DND-41 (cell line): ENCODE data around the gene WBP1L.
"Not testable (repeated sequence)": the region's sequence is repeated elsewhere in the genome, so short reads cannot be mapped to it uniquely, and the experiment has no call there.

Experiments
- EZH2 ChIP-seq: IDR thresholded peaks from 3 replicates; pipeline ENCODE4 v1.6.1; 2012; ENCODE audit warnings: borderline replicate concordance, low read depth, mild to moderate bottlenecking, moderate library complexity, low read length, inconsistent platforms; ENCODE audit not compliant: severe bottlenecking
- TF ChIP-seq, protein P1 (sequence below): IDR thresholded peaks from 2 replicates; pipeline ENCODE4 v1.5.1; 2012; ENCODE audit warnings: borderline replicate concordance, low read length, moderate library complexity, mild to moderate bottlenecking; ENCODE audit not compliant: poor library complexity, severe bottlenecking; ENCODE audit errors: extremely low read depth

DNA sequence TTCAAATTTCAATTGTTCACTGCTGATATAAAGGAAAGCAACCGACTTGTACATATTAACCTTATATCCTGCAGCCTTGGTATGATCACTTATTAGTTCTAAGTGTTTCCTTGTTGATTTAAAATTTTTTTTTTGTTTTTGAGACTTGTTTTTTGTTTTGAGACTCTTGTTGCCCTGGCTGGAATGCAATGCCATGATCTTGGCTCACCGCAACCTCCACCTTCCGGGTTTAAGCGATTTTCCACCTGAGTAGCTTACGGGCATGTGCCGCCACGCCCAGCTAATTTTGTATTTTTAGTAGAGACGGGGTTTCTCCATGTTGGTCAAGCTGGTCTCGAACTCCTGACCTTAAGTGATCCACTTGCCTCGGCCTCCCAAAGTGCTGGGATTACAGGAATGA is 48.3 kb upstream of the WBP1L start:
- TF ChIP-seq, protein P1, sequence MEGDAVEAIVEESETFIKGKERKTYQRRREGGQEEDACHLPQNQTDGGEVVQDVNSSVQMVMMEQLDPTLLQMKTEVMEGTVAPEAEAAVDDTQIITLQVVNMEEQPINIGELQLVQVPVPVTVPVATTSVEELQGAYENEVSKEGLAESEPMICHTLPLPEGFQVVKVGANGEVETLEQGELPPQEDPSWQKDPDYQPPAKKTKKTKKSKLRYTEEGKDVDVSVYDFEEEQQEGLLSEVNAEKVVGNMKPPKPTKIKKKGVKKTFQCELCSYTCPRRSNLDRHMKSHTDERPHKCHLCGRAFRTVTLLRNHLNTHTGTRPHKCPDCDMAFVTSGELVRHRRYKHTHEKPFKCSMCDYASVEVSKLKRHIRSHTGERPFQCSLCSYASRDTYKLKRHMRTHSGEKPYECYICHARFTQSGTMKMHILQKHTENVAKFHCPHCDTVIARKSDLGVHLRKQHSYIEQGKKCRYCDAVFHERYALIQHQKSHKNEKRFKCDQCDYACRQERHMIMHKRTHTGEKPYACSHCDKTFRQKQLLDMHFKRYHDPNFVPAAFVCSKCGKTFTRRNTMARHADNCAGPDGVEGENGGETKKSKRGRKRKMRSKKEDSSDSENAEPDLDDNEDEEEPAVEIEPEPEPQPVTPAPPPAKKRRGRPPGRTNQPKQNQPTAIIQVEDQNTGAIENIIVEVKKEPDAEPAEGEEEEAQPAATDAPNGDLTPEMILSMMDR: not testable (repeated sequence)
- TF ChIP-seq EZH2: not testable (repeated sequence)
